Putamen (tissue), 1 donor: ENCODE measurements around the gene ANKMY1.

Experiments used
- DNase-seq: peaks from one replicate; pipeline ENCODE4 v3.0.0-alpha.2; 2016; ENCODE audit warnings: low spot score

Gene ANKMY1

GRCh38 chr2:240459401-240460252, 98.2 kb downstream of the ANKMY1 start:
- DNase-seq, result no peak

- no peak for DNase-seq
Measured at GRCh38 chr2:240458900-240459391, 98.8 kb downstream of the ANKMY1 start.

DNA sequence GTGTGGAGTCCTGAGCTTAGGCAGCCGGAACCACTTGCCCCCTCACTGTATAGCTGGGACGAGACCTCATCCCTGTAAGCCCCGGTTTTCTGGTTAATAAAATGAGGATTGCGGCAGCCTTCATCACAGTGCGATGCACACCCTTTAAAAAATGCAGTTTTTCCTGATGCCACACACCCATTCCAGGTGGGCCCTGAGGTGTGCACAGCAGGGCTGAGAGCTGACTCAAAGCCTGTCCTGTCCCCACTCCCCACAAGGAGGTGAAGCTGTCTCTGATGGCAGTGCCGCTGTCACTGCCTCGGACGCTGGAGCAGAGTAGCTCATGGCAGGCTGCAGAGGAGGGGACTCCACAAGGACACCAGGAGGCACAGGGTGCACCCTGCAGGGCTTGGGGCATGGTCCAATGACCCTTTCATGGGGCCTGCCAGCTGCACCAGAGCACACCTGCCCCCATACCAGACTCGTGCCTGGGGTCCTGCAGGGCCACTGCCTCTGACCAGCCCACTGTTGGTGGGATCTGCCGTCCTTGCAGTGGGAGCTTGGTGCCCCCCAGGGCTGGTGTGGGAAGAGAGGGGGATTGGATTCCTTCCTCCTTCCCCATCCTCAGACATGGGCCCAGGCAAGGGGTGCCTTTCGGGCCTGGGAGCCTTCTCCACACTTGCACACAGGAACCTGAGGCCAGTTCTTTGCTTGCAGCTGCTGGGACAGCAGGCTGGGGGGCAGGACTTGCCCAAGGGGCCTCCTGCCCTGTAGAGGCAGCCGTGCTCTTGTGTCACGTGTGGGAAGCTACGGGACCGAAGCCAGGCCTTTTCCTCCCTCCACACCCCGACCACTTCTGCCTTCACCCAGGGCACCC, 99.5 kb downstream of the ANKMY1 start:
- no peak for DNase-seq

GRCh38 chr2:240457223-240458043, 100.4 kb downstream of the ANKMY1 start:
- DNase-seq, result no peak

- no peak for DNase-seq
Measured at GRCh38 chr2:240456447-240457222, 101.2 kb downstream of the ANKMY1 start.

GRCh38 chr2:240455647-240456446, 101.9 kb downstream of the ANKMY1 start:
- no peak for DNase-seq

DNA sequence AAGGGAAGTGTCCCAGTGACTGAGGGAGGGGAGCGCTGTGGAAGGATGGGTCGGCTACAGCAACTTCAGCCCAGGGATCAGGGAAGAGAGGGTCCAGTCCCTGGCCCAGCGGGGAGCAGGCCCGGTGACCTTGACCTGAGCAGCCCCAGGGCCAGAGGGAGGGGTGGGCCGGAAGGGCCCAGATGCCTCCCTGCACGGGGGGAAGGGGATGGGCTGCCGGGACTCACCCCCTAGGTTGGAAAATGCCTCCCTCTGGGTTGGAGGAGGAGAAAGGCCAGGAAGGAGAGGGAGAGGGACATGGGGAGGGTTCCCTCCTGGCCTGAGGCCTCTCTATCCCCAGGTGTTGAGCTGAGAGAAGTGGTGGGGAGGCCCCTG, 102.5 kb downstream of the ANKMY1 start:
- DNase-seq, result no peak

DNA sequence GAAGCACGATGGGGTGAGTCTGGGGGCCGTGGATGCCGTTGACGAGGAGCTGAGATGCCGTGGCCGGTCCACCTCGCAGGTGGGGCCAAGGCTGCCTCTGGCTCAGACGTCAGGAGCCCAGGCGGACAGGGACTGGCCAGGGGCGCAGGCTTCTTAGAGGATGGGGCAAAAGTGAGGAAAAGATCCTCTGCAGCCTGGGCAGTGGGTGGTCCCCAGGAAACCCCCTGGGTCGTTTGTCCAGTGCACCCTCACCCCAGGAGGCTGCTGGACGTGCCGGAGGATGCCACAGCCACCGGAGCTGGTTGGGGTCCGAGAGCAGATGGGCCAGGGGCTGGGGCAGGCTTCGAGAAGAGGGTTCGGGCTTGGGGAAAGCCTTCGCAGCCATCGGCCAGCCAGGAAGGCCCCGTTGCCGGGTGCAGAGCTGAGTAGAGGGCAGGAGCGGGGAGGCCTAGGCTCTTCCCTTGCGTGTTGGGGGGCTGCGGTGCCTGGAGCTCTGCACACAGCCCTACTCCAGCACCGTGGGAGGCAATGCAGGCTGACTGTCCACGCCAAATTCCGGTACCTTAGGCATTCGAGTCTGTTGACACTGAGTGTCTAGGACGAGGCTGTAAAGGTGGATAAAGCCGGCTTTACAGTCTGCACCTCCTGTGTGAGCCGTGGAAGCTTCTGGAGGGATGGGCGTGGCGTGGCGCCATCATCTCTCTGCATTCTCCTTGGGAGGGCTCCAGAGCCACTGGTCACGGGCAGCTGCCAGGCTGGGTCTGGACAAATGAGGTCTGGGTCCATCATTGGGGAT, 103.5 kb downstream of the ANKMY1 start:
- DNase-seq, result no peak

GRCh38 chr2:240453461-240454105, 104.2 kb downstream of the ANKMY1 start:
- no peak for DNase-seq

DNA sequence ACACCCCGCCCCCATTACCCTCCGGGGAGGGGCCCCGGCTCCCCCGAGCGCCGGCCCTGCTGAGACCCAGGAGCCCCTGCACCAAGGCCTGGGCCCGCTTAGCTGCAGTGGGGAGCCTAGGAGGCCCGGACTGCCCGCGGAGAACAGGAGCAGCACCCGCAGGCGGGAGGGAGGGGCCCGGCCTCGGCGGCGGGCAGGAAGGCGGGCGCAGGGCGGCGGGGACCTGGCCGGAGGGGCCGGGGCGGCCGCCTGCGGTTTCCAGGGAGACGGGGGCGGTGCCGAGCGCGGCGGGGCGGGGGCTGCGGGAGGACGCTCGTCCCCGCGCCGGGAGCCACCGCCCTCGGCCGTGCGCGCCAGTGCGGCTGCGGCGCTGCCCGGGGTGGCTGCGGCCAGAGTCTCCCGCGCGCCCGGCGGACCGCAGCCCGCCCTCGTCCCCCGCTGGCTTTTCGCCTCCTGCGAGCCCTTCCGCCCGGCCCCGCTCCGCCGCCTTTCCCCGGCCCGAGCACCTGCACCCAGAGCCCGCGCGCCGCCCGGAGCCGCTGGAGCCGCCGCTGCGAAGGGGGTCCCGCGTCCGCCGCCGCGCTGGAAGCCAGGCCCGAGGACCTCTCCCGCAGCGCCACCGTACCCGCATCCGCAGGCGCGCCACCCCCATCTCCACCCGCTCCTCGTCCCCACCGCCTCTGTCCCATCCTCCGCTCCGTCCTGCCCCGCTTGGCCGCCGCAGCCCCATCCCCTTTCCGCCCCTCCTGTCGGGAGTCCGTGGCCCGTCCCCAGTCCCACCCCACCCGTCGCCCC, 105.1 kb downstream of the ANKMY1 start:
- DNase-seq, result peak; percentile 60

GRCh38 chr2:240451791-240452461, 105.9 kb downstream of the ANKMY1 start:
- no peak for DNase-seq

DNA sequence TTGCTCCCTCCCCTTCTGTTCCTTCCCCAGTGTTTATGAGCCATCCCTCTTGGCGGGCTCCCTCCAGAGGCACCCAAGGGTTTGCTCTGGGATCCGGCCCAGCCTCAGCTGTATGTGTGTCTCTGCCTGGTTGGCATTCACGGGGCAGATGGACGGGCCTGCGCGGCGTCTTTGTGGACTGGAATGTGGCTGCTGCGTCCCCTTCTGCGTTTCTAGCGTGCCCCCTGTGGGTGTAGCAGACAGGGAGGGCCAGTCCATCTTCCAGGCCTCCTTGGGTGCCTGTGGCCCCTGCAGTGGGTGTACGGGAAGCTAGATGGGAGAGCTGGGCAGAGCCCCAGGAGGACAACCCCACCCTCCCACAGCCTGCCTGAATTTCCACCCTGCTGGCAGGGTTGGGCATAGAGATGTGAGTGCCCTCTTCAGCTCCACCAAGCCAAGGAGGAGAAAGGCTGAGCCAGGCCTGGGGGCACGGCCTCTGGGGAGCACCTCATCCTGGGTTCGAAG, 106.6 kb downstream of the ANKMY1 start:
- no peak for DNase-seq

- DNase-seq, result no peak
Measured at GRCh38 chr2:240450532-240451107, 107.2 kb downstream of the ANKMY1 start.

GRCh38 chr2:240449764-240450531, 107.8 kb downstream of the ANKMY1 start:
- DNase-seq, result no peak

DNA sequence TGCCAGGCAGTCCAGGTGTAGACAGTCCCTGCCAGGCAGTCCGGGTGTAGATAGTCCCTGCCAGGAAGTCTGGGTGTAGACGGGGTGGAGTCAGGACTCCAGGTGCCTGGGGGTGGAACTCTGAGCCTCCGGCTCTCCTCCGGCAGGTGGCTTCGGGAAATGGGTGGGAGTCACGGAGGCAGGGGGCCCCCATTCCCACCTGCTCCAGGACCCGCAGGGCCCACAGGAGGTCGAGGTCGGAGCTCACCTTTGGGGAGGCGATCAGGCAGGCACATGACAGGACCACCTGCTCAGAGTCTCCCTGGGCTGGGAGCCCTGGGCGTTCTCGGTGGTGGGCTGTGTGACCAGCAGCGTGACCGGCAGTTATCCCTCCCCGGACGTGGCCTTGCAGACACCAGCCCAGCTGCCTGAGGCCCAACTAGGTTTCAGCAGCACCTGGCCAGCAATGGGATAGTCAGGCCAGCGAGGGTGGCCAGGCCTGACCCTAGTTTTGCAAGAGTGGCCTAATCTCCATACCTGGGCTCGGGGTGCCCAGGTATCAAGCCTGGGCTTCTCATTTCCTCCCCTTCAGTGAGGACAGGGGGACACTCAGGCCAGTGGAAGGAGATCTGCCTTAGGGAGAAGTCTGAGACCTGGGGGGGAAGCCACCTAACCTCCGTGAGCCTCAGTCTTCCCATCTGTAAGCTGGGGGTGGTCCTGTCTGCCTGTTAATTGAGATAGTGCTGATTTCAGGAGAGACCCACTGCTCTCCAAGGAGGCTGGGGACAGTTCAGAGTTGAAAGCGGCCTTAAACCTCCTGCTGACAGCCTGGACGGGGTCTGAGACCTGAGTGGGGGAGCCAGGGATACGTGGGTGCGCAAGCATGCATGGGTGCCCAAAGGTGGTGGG, 109.2 kb downstream of the ANKMY1 start:
- no peak for DNase-seq
